Testis (tissue), 3 donors: ENCODE data around the gene CACNA1D. TPM values are rescaled to one million over a fixed set of nuclear protein-coding genes. Genes with fewer than 3 reads are reported as not detected.

Experiments used
- DNase-seq: peaks from one replicate; pipeline ENCODE4 v3.0.0-alpha.2; 2019
- H3K27ac ChIP-seq, 2 donors: fragments of 200-600 bp; sonication (generic); one replicate each; pipeline ENCODE4 v1.5.1; 2019
- H3K27me3 ChIP-seq: fragments of 200-600 bp; sonication (generic); one replicate; pipeline ENCODE4 v1.5.1; 2019
- H3K36me3 ChIP-seq: fragments of 200-600 bp; sonication (generic); one replicate; pipeline ENCODE4 v1.5.1; 2017; ENCODE audit warnings: low read depth; ENCODE audit errors: missing control alignments
- H3K4me1 ChIP-seq: fragments of 200-600 bp; sonication (generic); one replicate; pipeline ENCODE4 v1.5.1; 2019
- H3K4me3 ChIP-seq, 2 donors: fragments of 200-600 bp; sonication (generic); one replicate each; pipeline ENCODE4 v1.5.1; 2017 to 2019
- H3K9me3 ChIP-seq: fragments of 200-600 bp; sonication (generic); one replicate; pipeline ENCODE4 v1.5.1; 2017
- POLR2A ChIP-seq: fragments of 450-650 bp; IDR thresholded peaks from one replicate; pipeline ENCODE4 v1.6.1; 2017; ENCODE audit warnings: antibody characterized with exemption, mild to moderate bottlenecking, moderate library complexity
- WGBS, 2 donors: methylation state at CpG; one replicate each; pipeline ENCODE4 v1.1.5; 2018; 5-methylcytosine and 5-hydroxymethylcytosine counted together
- intact Hi-C: fragments of 100-400 bp; cut with DNase I; formaldehyde crosslinking; loops from one replicate; pipeline ENCODE4 v1.15.1; 2023; ENCODE audit warnings: low total_unique reads
- polyA plus RNA-seq: library from polyadenylated mRNA; stranded (reverse); fragments of 350-450 nt; fragmentation: Illumina TruSeq; extraction: RNeasy Lipid Tissue Mini Kit (QIAGEN cat#74804); gene quantifications from one replicate; pipeline ENCODE4 v1.2.3, GENCODE V29; 2014; ENCODE audit warnings: low read depth, low replicate concordance; ENCODE audit not compliant: insufficient read depth
- total RNA-seq, 2 donors: library from RNA; depleted of rRNA; stranded (reverse); fragments of >200 nt; gene quantifications; one replicate each; pipeline ENCODE4 v1.2.3, GENCODE V29; 2016
- TF ChIP-seq, protein P1 (sequence below), 3 experiments: fragments of 450-650 bp in 2 of 3; fragments of 200-600 bp in 1 of 3; sonication (generic) in 1 of 3; IDR thresholded peaks; one replicate each; pipeline ENCODE4 v1.5.1; 2016 to 2019; ENCODE audit warnings: antibody characterized with exemption in 3 of 3, mild to moderate bottlenecking in 2 of 3, moderate library complexity in 1 of 3

Gene CACNA1D
- total and polyA plus RNA-seq, 3 donors from 2014 or later: 8.0 to 39.0 (median 37.6) TPM

DNA sequence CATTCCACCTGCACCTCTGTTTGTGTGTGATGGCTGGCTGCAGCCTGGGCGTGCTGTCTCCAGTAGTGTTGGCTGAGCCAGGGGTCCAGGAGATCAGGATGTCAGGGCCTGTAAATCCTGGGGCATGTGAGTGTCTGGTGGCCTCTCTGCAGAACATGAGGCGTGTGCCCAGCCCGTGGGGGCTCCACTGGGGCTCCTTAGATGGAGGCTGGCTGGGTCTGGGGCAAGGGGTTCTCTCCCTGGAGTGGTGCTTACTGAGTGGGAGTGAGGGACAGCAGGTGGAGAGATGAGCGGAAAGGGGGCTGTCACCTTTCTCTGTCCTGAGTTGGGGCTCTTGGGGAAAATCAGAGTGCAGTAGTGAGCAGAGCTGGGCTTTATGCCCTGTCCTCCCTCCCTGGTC lies 199.6 kb downstream of the CACNA1D start:
- intact Hi-C loops: no loop called here
- Histone ChIP-seq H3K4me3 (no peak overlapping the region), H3K9me3 (no peaks in the 10 kb centered on the region), H3K4me1 (no peaks in the 10 kb centered on the region), H3K36me3 (no peaks in the 10 kb centered on the region), H3K27me3 (no peaks in the 10 kb centered on the region), H3K27ac (no peak overlapping the region)
- 71 to 91% methylated on average over 1 to 4 of the region's 4 CpGs for WGBS, 2 donors
- DNase-seq: no peak
- TF ChIP-seq, protein P1, sequence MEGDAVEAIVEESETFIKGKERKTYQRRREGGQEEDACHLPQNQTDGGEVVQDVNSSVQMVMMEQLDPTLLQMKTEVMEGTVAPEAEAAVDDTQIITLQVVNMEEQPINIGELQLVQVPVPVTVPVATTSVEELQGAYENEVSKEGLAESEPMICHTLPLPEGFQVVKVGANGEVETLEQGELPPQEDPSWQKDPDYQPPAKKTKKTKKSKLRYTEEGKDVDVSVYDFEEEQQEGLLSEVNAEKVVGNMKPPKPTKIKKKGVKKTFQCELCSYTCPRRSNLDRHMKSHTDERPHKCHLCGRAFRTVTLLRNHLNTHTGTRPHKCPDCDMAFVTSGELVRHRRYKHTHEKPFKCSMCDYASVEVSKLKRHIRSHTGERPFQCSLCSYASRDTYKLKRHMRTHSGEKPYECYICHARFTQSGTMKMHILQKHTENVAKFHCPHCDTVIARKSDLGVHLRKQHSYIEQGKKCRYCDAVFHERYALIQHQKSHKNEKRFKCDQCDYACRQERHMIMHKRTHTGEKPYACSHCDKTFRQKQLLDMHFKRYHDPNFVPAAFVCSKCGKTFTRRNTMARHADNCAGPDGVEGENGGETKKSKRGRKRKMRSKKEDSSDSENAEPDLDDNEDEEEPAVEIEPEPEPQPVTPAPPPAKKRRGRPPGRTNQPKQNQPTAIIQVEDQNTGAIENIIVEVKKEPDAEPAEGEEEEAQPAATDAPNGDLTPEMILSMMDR (IDR thresholded peaks at IDR 0.05): no peak

DNA sequence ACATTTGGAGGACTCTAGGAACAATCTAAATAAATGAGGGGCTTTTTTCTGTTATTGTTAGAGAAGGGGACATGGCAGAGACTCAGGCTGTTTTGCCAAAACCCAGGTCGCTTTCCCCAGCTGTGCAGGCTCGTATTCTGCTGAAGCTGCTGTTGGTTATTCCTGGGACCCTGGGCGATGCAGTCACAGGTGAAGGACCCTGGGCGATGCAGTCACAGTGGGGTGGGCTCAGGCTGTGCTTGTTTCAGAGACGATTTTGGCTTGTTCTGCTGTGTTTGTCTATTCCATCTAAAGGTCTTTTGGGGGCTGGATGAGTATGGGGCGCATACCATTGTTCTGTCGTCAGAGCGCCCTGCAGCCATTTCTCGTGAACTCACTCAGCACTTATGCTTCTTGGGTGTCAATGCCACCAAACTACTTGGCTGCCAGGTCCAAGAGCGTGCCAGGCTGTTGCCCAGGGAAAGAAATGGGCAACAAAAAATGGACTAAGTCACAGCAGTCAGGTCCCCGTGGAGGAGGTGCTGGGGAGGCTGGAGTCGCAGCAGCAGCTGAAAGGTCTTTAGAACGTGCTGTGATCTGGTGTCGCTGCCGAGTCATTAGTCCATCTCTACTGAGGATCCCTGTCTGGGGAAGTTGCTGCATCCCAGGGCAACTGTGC lies 200.4 kb downstream of the CACNA1D start:
- no peaks in the 10 kb centered on the region for H3K27me3 ChIP-seq
- no peaks in the 10 kb centered on the region for H3K4me1 ChIP-seq
- H3K4me3 ChIP-seq: no peak overlapping the region
- H3K9me3 ChIP-seq: no peaks in the 10 kb centered on the region
- H3K27ac ChIP-seq: no peak overlapping the region
- intact Hi-C loops: no loop called here
- 94 to 98% methylated on average over 14 to 15 of the region's 15 CpGs for WGBS, 2 donors
- H3K36me3 ChIP-seq: no peaks in the 10 kb centered on the region
- TF ChIP-seq POLR2A: no peak
- TF ChIP-seq, protein P1 (IDR thresholded peaks at IDR 0.05): no peak
- no peak for DNase-seq

DNA sequence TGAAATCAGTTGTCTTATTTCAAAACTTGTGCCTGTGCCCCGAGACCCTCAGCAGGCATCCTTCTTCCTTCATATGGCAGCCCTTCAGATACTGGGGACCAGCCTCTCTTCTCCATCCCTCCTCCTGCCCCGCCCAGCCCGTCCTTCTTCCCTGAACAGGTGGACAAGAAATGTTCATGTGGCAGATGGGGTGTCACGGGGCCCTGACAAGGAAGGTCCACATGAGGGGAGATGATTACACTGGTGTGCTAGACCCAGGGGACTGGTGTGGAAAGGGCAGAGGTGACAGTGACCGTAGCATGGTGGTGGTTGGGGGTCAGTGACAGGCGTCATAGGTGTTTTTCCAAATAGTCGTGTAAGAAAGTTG lies 200.9 kb downstream of the CACNA1D start:
- Histone ChIP-seq H3K4me1 (no peaks in the 10 kb centered on the region), H3K27ac (no peak overlapping the region), H3K4me3 (no peak overlapping the region), H3K9me3 (no peaks in the 10 kb centered on the region), H3K36me3 (no peaks in the 10 kb centered on the region), H3K27me3 (no peaks in the 10 kb centered on the region)
- DNase-seq: no peak
- TF ChIP-seq, protein P1 (IDR thresholded peaks at IDR 0.05): no peak
- TF ChIP-seq POLR2A: no peak
- 83 to 92% methylated on average over 7 of the region's 7 CpGs for whole genome bisulfite sequencing, 2 donors
- intact Hi-C loops: no loop called here

DNA sequence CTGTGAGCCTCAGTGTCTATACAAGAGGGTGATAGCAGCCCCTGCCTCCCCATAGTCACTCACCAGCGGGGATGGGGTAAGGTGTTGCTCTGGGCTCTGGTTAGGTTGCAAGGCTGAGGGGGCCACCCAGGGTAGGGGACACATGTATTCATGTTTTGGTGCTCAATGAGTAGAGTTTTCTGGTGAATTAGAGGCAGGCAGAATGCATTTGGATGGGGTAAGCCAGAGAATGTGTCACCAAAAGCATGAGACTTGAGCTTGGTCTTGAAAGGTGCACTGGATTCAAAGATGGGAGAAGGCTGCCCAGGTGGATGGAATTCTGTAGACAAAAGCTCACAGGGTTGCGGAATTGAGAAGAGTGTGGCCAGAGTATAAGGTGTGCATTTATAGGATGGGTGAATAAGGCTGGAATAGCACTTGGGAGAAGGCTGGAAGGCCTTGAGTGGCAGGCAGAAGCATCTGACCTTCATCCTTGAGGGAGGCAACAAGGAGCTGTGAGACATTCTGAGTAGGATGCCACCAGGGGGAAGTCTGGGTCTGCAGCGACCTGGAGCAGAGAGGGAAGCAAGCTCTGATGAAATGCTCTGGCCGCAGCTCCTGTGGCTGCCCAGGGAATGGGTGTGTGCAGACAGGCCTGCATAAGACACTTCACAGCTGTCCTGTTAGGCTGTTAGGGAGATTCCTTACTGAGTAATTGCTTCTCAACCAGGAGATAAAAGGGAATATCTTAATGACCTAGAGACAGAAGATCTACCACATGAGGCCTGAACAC lies 202.2 kb downstream of the CACNA1D start:
- no peak for TF ChIP-seq POLR2A
- H3K36me3 ChIP-seq: no peaks in the 10 kb centered on the region
- no peaks in the 10 kb centered on the region for H3K4me1 ChIP-seq
- H3K27me3 ChIP-seq: no peaks in the 10 kb centered on the region
- no peak overlapping the region for H3K27ac ChIP-seq
- no peaks in the 10 kb centered on the region for H3K9me3 ChIP-seq
- no peak for DNase-seq
- no peak overlapping the region for H3K4me3 ChIP-seq
- intact Hi-C loops: no loop called here
- 62 to 67% methylated on average over 4 of the region's 4 CpGs for WGBS, 2 donors

DNA sequence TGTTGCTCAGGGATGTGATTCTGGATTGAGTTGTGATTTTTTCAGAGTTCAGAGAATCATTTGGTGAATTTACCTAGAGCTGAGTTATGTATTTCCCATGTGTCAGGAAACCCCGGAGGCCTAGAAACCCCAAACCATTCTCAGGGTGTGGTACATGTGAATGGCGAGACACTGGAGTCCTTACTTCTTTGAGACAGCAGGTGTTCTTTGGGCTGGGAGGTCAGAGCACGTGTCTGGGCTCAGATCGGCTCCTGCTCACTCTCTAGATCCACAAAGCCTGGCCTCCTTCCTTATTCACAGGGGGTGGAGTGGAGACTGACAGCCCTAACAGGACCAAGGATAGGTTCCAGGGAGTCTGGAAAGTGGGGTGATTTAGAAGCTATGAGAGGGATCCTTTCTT lies 206.0 kb downstream of the CACNA1D start:
- no peaks in the 10 kb centered on the region for H3K27me3 ChIP-seq
- WGBS, 2 donors: 88 to 90% methylated on average over 4 of the region's 4 CpGs
- H3K36me3 ChIP-seq: no peaks in the 10 kb centered on the region
- intact Hi-C loops: no loop called here
- H3K4me3 ChIP-seq: no peak overlapping the region
- no peaks in the 10 kb centered on the region for H3K9me3 ChIP-seq
- H3K4me1 ChIP-seq: peaks cover 4% of the 10 kb centered on the region
- no peak for DNase-seq
- H3K27ac ChIP-seq: no peak overlapping the region
- TF ChIP-seq, protein P1 (IDR thresholded peaks at IDR 0.05): no peak
- TF ChIP-seq POLR2A: no peak
